ENCODE results near the gene ANKS6. TPM values are rescaled to one million over a fixed set of nuclear protein-coding genes. Genes with fewer than 3 reads are reported as not detected.

Gene ANKS6
- total and polyA plus RNA-seq, 2 of the 8 experiments (the other 6 are each of a cell fraction or from before 2014, with no cell fraction given): 34.1 to 56.3 TPM

- TF ChIP-seq SP2 (IDR thresholded peaks at IDR 0.05; ENCODE audit: low read length): no peak
- no peak for TF ChIP-seq KDM4A (IDR thresholded peaks at IDR 0.05; ENCODE audit: low read depth, low read length, severe bottlenecking)
Measured at GRCh38 chr9:98826716-98827115, 30.4 kb upstream of the ANKS6 start (continued).

Measured in H1 (cell line).